Spleen (tissue), 11 donors: ENCODE measurements around the gene PLEKHM3. TPM values are rescaled to one million over a fixed set of nuclear protein-coding genes. Genes with fewer than 3 reads are reported as not detected.

ENCODE experiments used
- DNase-seq: peaks from one replicate; pipeline ENCODE4 v3.0.0-alpha.2; 2020
- H3K27ac ChIP-seq, 8 donors: fragments of 200-600 bp; sonication (generic) in 7 of 8; 1 replicate in 4 of 8; 2 replicates in 4 of 8; pipeline versions ENCODE4 v1.5.0 to v1.8.0; 2016 to 2021; ENCODE audit warnings: inconsistent platforms in 4 of 8, mild to moderate bottlenecking in 4 of 8, moderate library complexity in 1 of 8
- H3K27me3 ChIP-seq, 7 donors: fragments of 200-600 bp; sonication (generic) in 6 of 7; replicated peaks in 1 of 7; 1 replicate in 4 of 7; 2 replicates in 3 of 7; pipeline versions ENCODE4 v1.5.0 to v1.8.0; 2016 to 2021; ENCODE audit warnings: inconsistent platforms in 3 of 7, mild to moderate bottlenecking in 1 of 7
- H3K36me3 ChIP-seq, 6 donors: fragments of 200-600 bp; sonication (generic) in 5 of 6; 1 replicate in 4 of 6; 2 replicates in 2 of 6; pipeline versions ENCODE4 v1.5.0 to v1.8.0; 2016 to 2021; ENCODE audit warnings: inconsistent platforms in 2 of 6
- H3K4me1 ChIP-seq, 6 donors: fragments of 200-600 bp; sonication (generic) in 5 of 6; 1 replicate in 3 of 6; 2 replicates in 3 of 6; pipeline versions ENCODE4 v1.5.0 to v1.8.0; 2016 to 2021; ENCODE audit warnings: inconsistent platforms in 3 of 6
- H3K4me3 ChIP-seq, 8 donors: fragments of 200-600 bp; sonication (generic) in 7 of 8; 1 replicate in 4 of 8; 2 replicates in 4 of 8; pipeline versions ENCODE4 v1.5.0 to v1.8.0; 2016 to 2021; ENCODE audit warnings: inconsistent platforms in 4 of 8, mild to moderate bottlenecking in 4 of 8, moderate library complexity in 2 of 8
- H3K9me3 ChIP-seq, 8 donors: fragments of 200-600 bp; sonication (generic) in 7 of 8; 1 replicate in 4 of 8; 2 replicates in 4 of 8; pipeline versions ENCODE4 v1.5.0 to v1.8.0; 2016 to 2021; ENCODE audit warnings: inconsistent platforms in 4 of 8
- CTCF ChIP-seq, 11 experiments: fragments of 200-600 bp in 7 of 11; fragments of 450-650 bp in 4 of 11; sonication (generic) in 4 of 11; IDR thresholded peaks in 8 of 11; conservative IDR thresholded peaks in 3 of 11; 1 replicate in 7 of 11; 2 replicates in 4 of 11; pipeline versions ENCODE4 v1.4.0 to v1.8.0; 2016 to 2021; ENCODE audit warnings: antibody characterized with exemption in 11 of 11, inconsistent platforms in 4 of 11, mild to moderate bottlenecking in 1 of 11
- POLR2A ChIP-seq, 3 donors: fragments of 450-650 bp; IDR thresholded peaks; one replicate each; pipeline ENCODE4 v1.5.1; 2017; ENCODE audit warnings: antibody characterized with exemption in 3 of 3, mild to moderate bottlenecking in 1 of 3
- POLR2AphosphoS5 ChIP-seq, 3 donors: sonication (generic); formaldehyde crosslinking; IDR thresholded peaks; one replicate each; pipeline ENCODE4 v1.5.1; 2017; ENCODE audit warnings: antibody characterized with exemption in 3 of 3
- WGBS, 5 donors: extraction: QIAGEN DNeasy Blood & Tissue Kit in 3 of 5; methylation state at CpG; one replicate each; pipeline versions ENCODE4 v1.1.5 to v1.1.7; 2013 to 2018; 5-methylcytosine and 5-hydroxymethylcytosine counted together
- intact Hi-C: fragments of 100-400 bp; cut with DNase I; formaldehyde crosslinking; loops from one replicate; pipeline ENCODE4 v1.15.0; 2023; ENCODE audit warnings: low total_unique reads
- polyA plus RNA-seq, 3 donors: library from polyadenylated mRNA; stranded (reverse); fragments of 200-250 nt; gene quantifications; one replicate each; pipeline ENCODE4 v1.2.1, GENCODE V29; 2013
- total RNA-seq, 7 donors: library from RNA; depleted of rRNA in 3 of 7; stranded (reverse); fragments of >200 nt in 3 of 7; fragmentation: NEBNext Ultra II Directional in 4 of 7; extraction: Animal tissue kit (Norgen Biotek cat#: 25700) in 4 of 7; gene quantifications; one replicate each; pipeline versions ENCODE4 v1.1.0 to v1.2.1, GENCODE V29; 2016 to 2021
- donor health status: healthy with polysubstance abuse.
- donor health status: DM: no; HTN: no; CAD: no; lungs with moderate emphysema.
- donor health status: DM: no; HTN: no; CAD: no.
- donor health status: Bipolar disorder and iron deficiency.
- donor health status: healthy.
- donor health status: DM: no; HTN: no; CAD: no.
- donor health status: DM: yes; HTN: yes; CAD: no.

PLEKHM3 gene
- total and polyA plus RNA-seq, 10 donors = 2.4 to 24.3 (median 18.3) TPM

GRCh38 chr2:207939342-207940108, 85.8 kb downstream of the PLEKHM3 start:
- WGBS, 5 donors = 85 to 96% (median 91%) methylated on average over 8 of the region's 8 CpGs
- intact Hi-C loops = no loop called here
- TF ChIP-seq CTCF (IDR thresholded peaks at IDR 0.05 in 8 of 11, conservative IDR thresholded peaks at IDR 0.05 in 3 of 11) (no peak), POLR2AphosphoS5 (IDR thresholded peaks at IDR 0.05) (no peak), POLR2A (IDR thresholded peaks at IDR 0.05) (no peak)
- DNase-seq = no peak
- no peak overlapping the region for H3K4me3 ChIP-seq
- no peaks in the 10 kb centered on the region for H3K27me3 ChIP-seq
- H3K36me3 ChIP-seq = peaks cover 0 to 29% (median 0%) of the 10 kb centered on the region in 6 donors
- peaks cover 0 to 13% (median 2%) of the 10 kb centered on the region in 6 donors for H3K4me1 ChIP-seq
- peak overlapping the region in 2 of 8 donors; percentile 9 to 43 for H3K27ac ChIP-seq
- H3K9me3 ChIP-seq = no peaks in the 10 kb centered on the region

GRCh38 chr2:207938886-207939285, 86.4 kb downstream of the PLEKHM3 start:
- TF ChIP-seq CTCF (IDR thresholded peaks at IDR 0.05 in 8 of 11, conservative IDR thresholded peaks at IDR 0.05 in 3 of 11) = no peak
- TF ChIP-seq POLR2A (IDR thresholded peaks at IDR 0.05) = no peak
- no peak for TF ChIP-seq POLR2AphosphoS5 (IDR thresholded peaks at IDR 0.05)
- H3K4me1 ChIP-seq = peaks cover 0 to 13% (median 2%) of the 10 kb centered on the region in 6 donors
- intact Hi-C loops = no loop called here
- H3K27me3 ChIP-seq = no peaks in the 10 kb centered on the region
- peak overlapping the region in 4 of 8 donors; percentile 12 to 43 (median 36) for H3K27ac ChIP-seq
- 94 to 97% (median 95%) methylated on average over 4 of the region's 4 CpGs for WGBS, 5 donors
- H3K9me3 ChIP-seq = no peaks in the 10 kb centered on the region
- no peak overlapping the region for H3K4me3 ChIP-seq
- peaks cover 0 to 23% (median 0%) of the 10 kb centered on the region in 6 donors for H3K36me3 ChIP-seq
- no peak for DNase-seq

- H3K9me3 ChIP-seq = no peaks in the 10 kb centered on the region
- no peak for DNase-seq
- no peaks in the 10 kb centered on the region for H3K27me3 ChIP-seq
- intact Hi-C loops = no loop called here
- no peak overlapping the region for H3K4me3 ChIP-seq
- H3K36me3 ChIP-seq = peaks cover 0 to 25% (median 0%) of the 10 kb centered on the region in 6 donors
- peak overlapping the region in 6 of 8 donors; percentile 12 to 43 (median 36) for H3K27ac ChIP-seq
- TF ChIP-seq POLR2AphosphoS5 (IDR thresholded peaks at IDR 0.05) = no peak
- peaks cover 0 to 13% (median 2%) of the 10 kb centered on the region in 6 donors for H3K4me1 ChIP-seq
- WGBS, 5 donors = 76 to 91% (median 85%) methylated on average over 4 of the region's 4 CpGs
Measured at GRCh38 chr2:207938415-207938814, 86.9 kb downstream of the PLEKHM3 start.

- Histone ChIP-seq H3K36me3 (peaks cover 0 to 23% (median 0%) of the 10 kb centered on the region in 6 donors), H3K4me1 (peaks cover 0 to 13% (median 2%) of the 10 kb centered on the region in 6 donors), H3K4me3 (no peak overlapping the region), H3K27ac (peak overlapping the region in 6 of 8 donors; percentile 12 to 43 (median 36)), H3K27me3 (no peaks in the 10 kb centered on the region), H3K9me3 (no peaks in the 10 kb centered on the region)
- TF ChIP-seq POLR2A (IDR thresholded peaks at IDR 0.05) (no peak), POLR2AphosphoS5 (IDR thresholded peaks at IDR 0.05) (no peak), CTCF (IDR thresholded peaks at IDR 0.05 in 8 of 11, conservative IDR thresholded peaks at IDR 0.05 in 3 of 11) (no peak)
- no peak for DNase-seq
- 63 to 76% (median 67%) methylated on average over 2 of the region's 2 CpGs for WGBS, 5 donors
- intact Hi-C loops = no loop called here
Measured at GRCh38 chr2:207937823-207938222, 87.5 kb downstream of the PLEKHM3 start.
